H9 (cell line): ENCODE data around the gene SKOR2. TPM values are rescaled to one million over a fixed set of nuclear protein-coding genes. Genes with fewer than 3 reads are reported as not detected.

Source experiments
- DNase-seq: peaks from one replicate; pipeline ENCODE4 v3.0.0-alpha.2; 2017
- H2AFZ ChIP-seq: one replicate; pipeline ENCODE4 v1.6.1; 2013; ENCODE audit warnings: mild to moderate bottlenecking, low read length, control low read depth, moderate library complexity
- H2AK5ac ChIP-seq: 2 replicates; pipeline ENCODE4 v1.6.1; 2013; ENCODE audit warnings: low read length, control low read depth, mixed read lengths; ENCODE audit not compliant: insufficient read length
- H2BK120ac ChIP-seq: one replicate; pipeline ENCODE4 v1.6.1; 2013; ENCODE audit warnings: low read depth, mild to moderate bottlenecking, low read length, control low read depth, inconsistent platforms; ENCODE audit not compliant: poor library complexity, severe bottlenecking
- H2BK12ac ChIP-seq: 2 replicates; pipeline ENCODE4 v1.6.1; 2013; ENCODE audit warnings: low read length, control low read depth, mixed read lengths, low read depth; ENCODE audit not compliant: insufficient read length
- H2BK15ac ChIP-seq: 2 replicates; pipeline ENCODE4 v1.6.1; 2013; ENCODE audit warnings: low read depth, low read length, control low read depth
- H2BK20ac ChIP-seq: one replicate; pipeline ENCODE4 v1.6.1; 2013; ENCODE audit warnings: low read depth, mild to moderate bottlenecking, low read length, control low read depth, inconsistent platforms; ENCODE audit not compliant: poor library complexity, severe bottlenecking
- H2BK5ac ChIP-seq: 2 replicates; pipeline ENCODE4 v1.6.1; 2013; ENCODE audit warnings: low read length, control low read depth, mixed read lengths; ENCODE audit not compliant: insufficient read length
- H3K14ac ChIP-seq: 2 replicates; pipeline ENCODE4 v1.6.1; 2013; ENCODE audit warnings: low read length, control low read depth; ENCODE audit not compliant: insufficient read depth
- H3K18ac ChIP-seq: 2 replicates; pipeline ENCODE4 v1.6.1; 2013; ENCODE audit warnings: low read depth, mild to moderate bottlenecking, mixed read lengths, low read length, control low read depth; ENCODE audit not compliant: insufficient read length
- H3K23ac ChIP-seq: 2 replicates; pipeline ENCODE4 v1.6.1; 2013; ENCODE audit warnings: low read length, control low read depth, mixed read lengths, low read depth; ENCODE audit not compliant: insufficient read length
- H3K23me2 ChIP-seq: 2 replicates; pipeline ENCODE4 v1.6.1; 2013; ENCODE audit warnings: low read depth, mild to moderate bottlenecking, mixed read lengths, low read length, control low read depth; ENCODE audit not compliant: insufficient read length, poor library complexity, severe bottlenecking
- H3K27ac ChIP-seq: 2 replicates; pipeline ENCODE4 v1.5.1; 2013; ENCODE audit warnings: low read length, control low read depth, mixed read lengths, low read depth; ENCODE audit not compliant: insufficient read length
- H3K27me3 ChIP-seq: 2 replicates; pipeline ENCODE4 v1.6.1; 2013; ENCODE audit warnings: low read length, control low read depth, inconsistent platforms; ENCODE audit not compliant: insufficient read depth
- H3K4ac ChIP-seq: 2 replicates; pipeline ENCODE4 v1.6.1; 2013; ENCODE audit warnings: low read depth, mild to moderate bottlenecking, control low read depth, inconsistent platforms, low read length, moderate library complexity
- H3K4me1 ChIP-seq: 2 replicates; pipeline ENCODE4 v1.6.1; 2013; ENCODE audit warnings: low read length, control low read depth, inconsistent platforms; ENCODE audit not compliant: insufficient read depth
- H3K4me2 ChIP-seq: 2 replicates; pipeline ENCODE4 v1.6.1; 2013; ENCODE audit warnings: low read length, control low read depth, mixed read lengths; ENCODE audit not compliant: insufficient read length, insufficient read depth
- H3K56ac ChIP-seq: 2 replicates; pipeline ENCODE4 v1.6.1; 2013; ENCODE audit warnings: low read depth, mild to moderate bottlenecking, mixed read lengths, low read length, control low read depth; ENCODE audit not compliant: insufficient read length
- H3K79me1 ChIP-seq: 2 replicates; pipeline ENCODE4 v1.6.1; 2013; ENCODE audit warnings: low read depth, mild to moderate bottlenecking, moderate library complexity, low read length, control low read depth, inconsistent platforms; ENCODE audit not compliant: insufficient read depth, poor library complexity, severe bottlenecking
- H3K79me2 ChIP-seq: 2 replicates; pipeline ENCODE4 v1.6.1; 2013; ENCODE audit warnings: low read length, control low read depth, inconsistent platforms; ENCODE audit not compliant: insufficient read depth
- H3K9ac ChIP-seq: 2 replicates; pipeline ENCODE4 v1.6.1; 2013; ENCODE audit warnings: low read length, control low read depth, mixed read lengths; ENCODE audit not compliant: insufficient read length; ENCODE audit errors: extremely low read depth
- H3K9me3 ChIP-seq: one replicate; pipeline ENCODE4 v1.6.1; 2013; ENCODE audit warnings: low read depth, low read length, inconsistent platforms; ENCODE audit not compliant: control insufficient read depth
- H3T11ph ChIP-seq: one replicate; pipeline ENCODE4 v1.6.1; 2013; ENCODE audit warnings: mild to moderate bottlenecking, low read length, control low read depth, inconsistent platforms
- H4K20me1 ChIP-seq: one replicate; pipeline ENCODE4 v1.6.1; 2013; ENCODE audit not compliant: control insufficient read depth, insufficient read length, insufficient read depth
- H4K5ac ChIP-seq: 2 replicates; pipeline ENCODE4 v1.6.1; 2013; ENCODE audit warnings: low read depth, mild to moderate bottlenecking, mixed read lengths, low read length, control low read depth; ENCODE audit not compliant: insufficient read length
- H4K8ac ChIP-seq: replicated peaks from 2 replicates; pipeline ENCODE4 v1.6.1; 2013; ENCODE audit warnings: low read length, control low read depth, mixed read lengths, low read depth; ENCODE audit not compliant: insufficient read length
- H4K91ac ChIP-seq: 2 replicates; pipeline ENCODE4 v1.6.1; 2013; ENCODE audit warnings: low read depth, mild to moderate bottlenecking, moderate library complexity, mixed read lengths, low read length, control low read depth; ENCODE audit not compliant: insufficient read length
- H3K27ac Mint-ChIP-seq, 3 experiments: 2 replicates in 2 of 3; 3 replicates in 1 of 3; pipeline ENCODE4 v1.8.0; 2020 to 2021; ENCODE audit warnings: mixed read lengths in 3 of 3, mild to moderate bottlenecking in 1 of 3, moderate library complexity in 1 of 3
- H3K27me3 Mint-ChIP-seq: 2 replicates; pipeline ENCODE4 v1.8.0; 2021; ENCODE audit warnings: low read depth, mild to moderate bottlenecking, moderate library complexity, mixed read lengths
- H3K36me3 Mint-ChIP-seq, 3 experiments: 2 replicates in 2 of 3; 3 replicates in 1 of 3; pipeline ENCODE4 v1.8.0; 2020 to 2021; ENCODE audit warnings: low read depth in 3 of 3, mixed read lengths in 3 of 3; ENCODE audit not compliant: insufficient read depth in 1 of 3
- H3K4me1 Mint-ChIP-seq, 2 experiments: 2 replicates each; pipeline ENCODE4 v1.8.0; 2020; ENCODE audit warnings: mixed read lengths in 2 of 2
- H3K4me3 Mint-ChIP-seq, 2 experiments: 2 replicates in 1 of 2; 3 replicates in 1 of 2; pipeline ENCODE4 v1.8.0; 2020 to 2021; ENCODE audit warnings: mild to moderate bottlenecking in 2 of 2, mixed read lengths in 2 of 2, moderate library complexity in 1 of 2
- H3K9me3 Mint-ChIP-seq, 2 experiments: 2 replicates in 1 of 2; 3 replicates in 1 of 2; pipeline ENCODE4 v1.8.0; 2020; ENCODE audit warnings: mild to moderate bottlenecking in 2 of 2, mixed read lengths in 2 of 2, moderate library complexity in 1 of 2
- CTCF ChIP-seq: fragments of 200-600 bp; sonication (generic); conservative IDR thresholded peaks from 3 replicates; pipeline ENCODE4 v1.8.0; 2021; ENCODE audit warnings: antibody characterized with exemption, mild to moderate bottlenecking
- WGBS: extraction: QIAGEN DNeasy Blood & Tissue Kit; methylation state at CpG from one replicate; pipeline ENCODE4 v1.1.7; 2013; ENCODE audit warnings: missing lambda C conversion rate, low lambda C conversion rate, mixed read lengths; ENCODE audit not compliant: insufficient read length; ENCODE audit errors: extremely low coverage; 5-methylcytosine and 5-hydroxymethylcytosine counted together
- total RNA-seq: library from RNA; stranded (reverse); gene quantifications from 2 replicates; pipeline ENCODE4 v1.2.1, GENCODE V29; 2021

Gene SKOR2
- total RNA-seq, 1 experiment from 2014 or later, result 0.24 TPM

DNA sequence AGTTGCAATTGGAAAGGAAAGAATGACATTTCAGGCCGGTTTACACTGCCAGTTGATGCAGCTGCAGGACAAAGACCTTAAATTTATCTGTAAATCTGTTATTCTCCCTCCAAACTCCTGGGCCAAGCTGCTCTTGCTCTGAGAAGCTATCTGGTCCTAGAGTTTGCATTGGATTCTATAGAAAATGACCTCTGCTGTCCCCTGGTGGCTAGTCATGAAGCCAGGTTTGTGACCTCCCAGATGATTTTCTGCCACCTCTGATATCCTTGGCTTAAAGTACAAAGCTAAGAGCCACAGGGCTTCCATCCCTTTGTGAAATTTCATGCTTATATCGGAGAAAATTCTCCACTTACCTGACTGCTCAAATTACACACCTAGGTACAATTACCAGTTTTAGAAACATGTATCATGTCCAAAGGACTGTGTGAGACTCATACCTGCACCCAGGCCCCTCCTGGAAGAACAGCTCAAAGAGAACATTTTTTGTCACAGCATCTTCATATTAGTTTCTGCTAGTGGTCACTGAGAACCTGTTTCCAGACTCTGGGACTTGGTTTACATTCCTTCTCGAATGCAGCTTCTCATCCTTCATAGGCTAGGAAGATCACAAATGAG lies 46.4 kb downstream of the SKOR2 start:
- peak; percentile 60 for DNase-seq
- H4K20me1 ChIP-seq, result no peaks in the 10 kb centered on the region
- no peak overlapping the region for H3K4me2 ChIP-seq
- no peak overlapping the region for H2BK15ac ChIP-seq
- no peak overlapping the region for H2AK5ac ChIP-seq
- H3K14ac ChIP-seq, result no peak overlapping the region
- no peaks in the 10 kb centered on the region for H3K9me3 ChIP-seq
- Mint-ChIP-seq H3K36me3 (no peaks in the 10 kb centered on the region), H3K27ac (no peak overlapping the region), H3K9me3 (no peaks in the 10 kb centered on the region), H3K27me3 (peaks cover 2% of the 10 kb centered on the region; the same call in 1 of the 2 replicates), H3K4me1 (peaks cover 12 to 19% of the 10 kb centered on the region in 2 experiments), H3K4me3 (no peak overlapping the region)
- no peaks in the 10 kb centered on the region for H3K27me3 ChIP-seq
- WGBS, result no CpG with 5 or more reads among the region's 3 CpGs
- H4K5ac ChIP-seq, result no peak overlapping the region
- no peak overlapping the region for H3K56ac ChIP-seq
- H3K79me1 ChIP-seq, result no peaks in the 10 kb centered on the region
- no peak overlapping the region for H2BK120ac ChIP-seq
- H3K23ac ChIP-seq, result no peak overlapping the region
- no peak overlapping the region for H2BK12ac ChIP-seq
- no peak overlapping the region for H3K9ac ChIP-seq
- TF ChIP-seq CTCF, result peak; percentile 92
- no peak overlapping the region for H4K8ac ChIP-seq
- no peaks in the 10 kb centered on the region for H3K4me1 ChIP-seq
- no peaks in the 10 kb centered on the region; the same call in 1 of the 2 replicates for H3K79me2 ChIP-seq
- no peak overlapping the region for H3T11ph ChIP-seq
- no peak overlapping the region for H4K91ac ChIP-seq
- H2BK5ac ChIP-seq, result no peak overlapping the region
- H3K23me2 ChIP-seq, result no peaks in the 10 kb centered on the region
- no peak overlapping the region for H3K27ac ChIP-seq
- H2BK20ac ChIP-seq, result no peak overlapping the region
- H3K18ac ChIP-seq, result no peak overlapping the region
- no peak overlapping the region for H2AFZ ChIP-seq
- H3K4ac ChIP-seq, result no peak overlapping the region
